Measurements from ENCODE around the gene FAR2. TPM values are rescaled to one million over a fixed set of nuclear protein-coding genes. Genes with fewer than 3 reads are reported as not detected.

The FAR2 gene
- total RNA-seq, 1 donor from 2014 or later, result 11.3 TPM

GRCh38 chr12:29317556-29318363 is 168.7 kb downstream of the FAR2 start:
- H3K4me1 ChIP-seq, result no peaks in the 10 kb centered on the region
- intact Hi-C loops (cut with DNase I), result no loop called here
- no peak overlapping the region for H3K4me3 ChIP-seq
- H3K36me3 ChIP-seq, result no peaks in the 10 kb centered on the region
- no peak for DNase-seq (ENCODE audit: low spot score in 2 of 2)
- no peaks in the 10 kb centered on the region for H3K27me3 ChIP-seq
- no peak overlapping the region for H3K27ac ChIP-seq
- H3K9me3 ChIP-seq, result no peaks in the 10 kb centered on the region
- TF ChIP-seq CTCF (IDR thresholded peaks at IDR 0.05), result peak; percentile 29 to 61 (median 29)

GRCh38 chr12:29320295-29321085 is 171.4 kb downstream of the FAR2 start:
- no peak for TF ChIP-seq CTCF (IDR thresholded peaks at IDR 0.05)

GRCh38 chr12:29322157-29322556 is 173.1 kb downstream of the FAR2 start:
- Histone ChIP-seq H3K27me3 (no peaks in the 10 kb centered on the region), H3K4me3 (no peak overlapping the region), H3K4me1 (no peaks in the 10 kb centered on the region), H3K9me3 (no peaks in the 10 kb centered on the region), H3K36me3 (no peaks in the 10 kb centered on the region), H3K27ac (no peak overlapping the region)
- intact Hi-C loops (cut with DNase I), result no loop called here
- no peak for DNase-seq (ENCODE audit: low spot score in 2 of 2)
- no peak for TF ChIP-seq CTCF (IDR thresholded peaks at IDR 0.05)

More at GRCh38 chr12:29320295-29321085, 171.4 kb downstream of the FAR2 start:
- no peaks in the 10 kb centered on the region for H3K9me3 ChIP-seq
- H3K27me3 ChIP-seq, result no peaks in the 10 kb centered on the region
- no peaks in the 10 kb centered on the region for H3K36me3 ChIP-seq
- H3K4me3 ChIP-seq, result no peak overlapping the region
- no peaks in the 10 kb centered on the region for H3K4me1 ChIP-seq
- H3K27ac ChIP-seq, result no peak overlapping the region
- intact Hi-C loops (cut with DNase I), result no loop called here
- DNase-seq (ENCODE audit: low spot score in 2 of 2), result no peak

- no peaks in the 10 kb centered on the region for H3K9me3 ChIP-seq
- intact Hi-C loops (cut with DNase I), result no loop called here
- no peak for TF ChIP-seq CTCF (IDR thresholded peaks at IDR 0.05)
- no peaks in the 10 kb centered on the region for H3K4me1 ChIP-seq
- DNase-seq (ENCODE audit: low spot score in 2 of 2), result no peak
- no peaks in the 10 kb centered on the region for H3K36me3 ChIP-seq
- H3K27me3 ChIP-seq, result no peaks in the 10 kb centered on the region
- no peak overlapping the region for H3K27ac ChIP-seq
- H3K4me3 ChIP-seq, result no peak overlapping the region
Observed at GRCh38 chr12:29329411-29329810, 180.3 kb downstream of the FAR2 start.

DNA sequence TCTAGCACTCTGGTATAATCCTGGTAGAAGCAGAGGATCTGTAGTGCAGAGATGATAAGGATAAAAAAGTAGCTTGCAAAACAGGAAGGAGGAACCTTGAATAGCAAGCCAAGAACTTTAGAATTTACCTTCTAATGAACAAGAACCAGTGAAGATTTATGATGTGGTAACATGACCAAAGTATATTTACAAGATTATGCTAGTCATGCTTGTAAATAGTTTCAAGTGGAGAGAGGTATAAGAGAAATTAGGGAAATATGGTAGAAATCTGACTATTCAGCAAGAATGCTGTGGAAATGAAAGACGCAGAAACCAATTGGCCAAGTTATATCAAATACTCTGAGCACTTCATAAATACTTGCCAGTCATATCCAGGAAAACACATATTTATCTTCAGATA is 184.1 kb downstream of the FAR2 start:
- TF ChIP-seq CTCF (IDR thresholded peaks at IDR 0.05), result no peak
- no peak for DNase-seq (ENCODE audit: low spot score in 2 of 2)
- no peak overlapping the region for H3K4me3 ChIP-seq
- H3K9me3 ChIP-seq, result no peaks in the 10 kb centered on the region
- no peaks in the 10 kb centered on the region for H3K36me3 ChIP-seq
- no peaks in the 10 kb centered on the region for H3K27me3 ChIP-seq
- no peaks in the 10 kb centered on the region for H3K4me1 ChIP-seq
- intact Hi-C loops (cut with DNase I), result no loop called here
- H3K27ac ChIP-seq, result no peak overlapping the region
